DMS79 (cell line): ENCODE data around the gene FCHO2.

Experiments used
- DNase-seq: peaks from one replicate; lab custom pipeline; 2025; lab: John Stamatoyannopoulos, UW

Gene FCHO2

GRCh38 chr5:73135429-73136054 lies 179.7 kb downstream of the FCHO2 start:
- no peak for DNase-seq

- no peak for DNase-seq
Measured at GRCh38 chr5:73136055-73136562, 180.3 kb downstream of the FCHO2 start.

- no peak for DNase-seq
Measured at GRCh38 chr5:73137563-73138530, 182.0 kb downstream of the FCHO2 start.

GRCh38 chr5:73139485-73139884 lies 183.6 kb downstream of the FCHO2 start:
- DNase-seq, result no peak
